ENCODE results near the gene NPR1.

NPR1 gene

GRCh38 chr1:153679337-153680119 is 1.0 kb downstream of the NPR1 start:
- Histone ChIP-seq H3K14ac (ENCODE audit: low read length in 2 of 2) (peak overlapping the region in 1 of 2 experiments; percentile 61), H3K4ac (ENCODE audit: low read depth in 1 of 2, low read length in 2 of 2) (peak overlapping the region; percentile 29 to 42), H3K36me3 (ENCODE audit: control insufficient read depth in 1 of 2, insufficient read depth in 2 of 2, low read depth in 1 of 2, low read length in 2 of 2) (peaks cover 6 to 15% of the 10 kb centered on the region in 2 experiments), H3K18ac (ENCODE audit: low read depth in 1 of 2, low read length in 2 of 2) (peak overlapping the region in 1 of 2 experiments; percentile 32), H2BK15ac (ENCODE audit: low read depth, poor library complexity, severe bottlenecking) (no peak overlapping the region), H3K4me2 (ENCODE audit: low read length, poor library complexity, severe bottlenecking) (peak overlapping the region; percentile 86), H3K27me3 (ENCODE audit: control insufficient read depth in 1 of 2, insufficient read depth in 1 of 2, low read length in 2 of 2) (peaks cover 7 to 43% of the 10 kb centered on the region in 2 experiments), H3K23ac (ENCODE audit: low read length in 2 of 2) (peak overlapping the region in 1 of 2 experiments; percentile 97), H3K9me3 (ENCODE audit: control insufficient read depth, low read length) (no peaks in the 10 kb centered on the region), H2BK120ac (ENCODE audit: low read depth, low read length) (no peak overlapping the region), H2BK12ac (ENCODE audit: low read length in 2 of 2) (peak overlapping the region in 1 of 2 experiments; percentile 71), H3K4me1 (ENCODE audit: control insufficient read depth, insufficient read depth, low read depth, low read length) (peaks cover 20% of the 10 kb centered on the region), H3K9ac (ENCODE audit: low read length) (peak overlapping the region; percentile 76), H4K91ac (ENCODE audit: low read length) (peak overlapping the region; percentile 41), H2AK5ac (ENCODE audit: low read length, severe bottlenecking) (no peak overlapping the region), H3K27ac (ENCODE audit: low read length, poor library complexity, severe bottlenecking) (no peak overlapping the region), H3K4me3 (ENCODE audit: insufficient read depth in 1 of 2, low read depth in 1 of 2, low read length in 2 of 2) (peak overlapping the region; percentile 48 to 80), H3K79me1 (replicated peaks; ENCODE audit: low read length, poor library complexity, severe bottlenecking) (no peaks in the 10 kb centered on the region), H2AFZ (ENCODE audit: low read depth, low read length) (peak overlapping the region; percentile 46), H4K8ac (ENCODE audit: low read length) (no peak overlapping the region), H2BK5ac (ENCODE audit: low read depth, low read length, poor library complexity, severe bottlenecking) (no peak overlapping the region)
- WGBS: 2% methylated on average over 67 of the region's 73 CpGs
- peak; percentile 27 for DNase-seq

GRCh38 chr1:153680120-153680403 is 1.6 kb downstream of the NPR1 start:
- Histone ChIP-seq H2BK120ac (ENCODE audit: low read depth, low read length) (no peak overlapping the region), H3K36me3 (ENCODE audit: control insufficient read depth in 1 of 2, insufficient read depth in 2 of 2, low read depth in 1 of 2, low read length in 2 of 2) (peaks cover 6 to 16% of the 10 kb centered on the region in 2 experiments)

GRCh38 chr1:153682730-153683129 is 4.2 kb downstream of the NPR1 start:
- H3K4me3 ChIP-seq (ENCODE audit: insufficient read depth in 1 of 2, low read depth in 1 of 2, low read length in 2 of 2): no peak overlapping the region
- no peak overlapping the region for H2BK12ac ChIP-seq (ENCODE audit: low read length in 2 of 2)
- no peak overlapping the region for H3K14ac ChIP-seq (ENCODE audit: low read length in 2 of 2)
- H3K4me2 ChIP-seq (ENCODE audit: low read length, poor library complexity, severe bottlenecking): no peak overlapping the region
- H2BK15ac ChIP-seq (ENCODE audit: low read depth, poor library complexity, severe bottlenecking): no peak overlapping the region
- H2AK5ac ChIP-seq (ENCODE audit: low read length, severe bottlenecking): no peak overlapping the region
- no peak overlapping the region for H3K23ac ChIP-seq (ENCODE audit: low read length in 2 of 2)
- peaks cover 20% of the 10 kb centered on the region for H3K4me1 ChIP-seq (ENCODE audit: control insufficient read depth, insufficient read depth, low read depth, low read length)
- H3K4ac ChIP-seq (ENCODE audit: low read depth in 1 of 2, low read length in 2 of 2): no peak overlapping the region
- H4K8ac ChIP-seq (ENCODE audit: low read length): no peak overlapping the region
- DNase-seq: no peak
- H3K27me3 ChIP-seq (ENCODE audit: control insufficient read depth in 1 of 2, insufficient read depth in 1 of 2, low read length in 2 of 2): peaks cover 7 to 55% of the 10 kb centered on the region in 2 experiments
- WGBS: 79% methylated on average over 5 of the region's 7 CpGs
- peaks cover 6 to 35% of the 10 kb centered on the region in 2 experiments for H3K36me3 ChIP-seq (ENCODE audit: control insufficient read depth in 1 of 2, insufficient read depth in 2 of 2, low read depth in 1 of 2, low read length in 2 of 2)
- no peaks in the 10 kb centered on the region for H3K9me3 ChIP-seq (ENCODE audit: control insufficient read depth, low read length)
- no peak overlapping the region for H4K91ac ChIP-seq (ENCODE audit: low read length)
- no peak overlapping the region for H2BK120ac ChIP-seq (ENCODE audit: low read depth, low read length)
- H3K18ac ChIP-seq (ENCODE audit: low read depth in 1 of 2, low read length in 2 of 2): no peak overlapping the region
- H3K27ac ChIP-seq (ENCODE audit: low read length, poor library complexity, severe bottlenecking): no peak overlapping the region
- H3K79me1 ChIP-seq (replicated peaks; ENCODE audit: low read length, poor library complexity, severe bottlenecking): no peaks in the 10 kb centered on the region
- no peak overlapping the region for H2BK5ac ChIP-seq (ENCODE audit: low read depth, low read length, poor library complexity, severe bottlenecking)
- H2AFZ ChIP-seq (ENCODE audit: low read depth, low read length): no peak overlapping the region
- H3K9ac ChIP-seq (ENCODE audit: low read length): no peak overlapping the region

More at GRCh38 chr1:153680120-153680403, 1.6 kb downstream of the NPR1 start:
- Histone ChIP-seq H2BK12ac (ENCODE audit: low read length in 2 of 2) (no peak overlapping the region), H2BK5ac (ENCODE audit: low read depth, low read length, poor library complexity, severe bottlenecking) (no peak overlapping the region), H3K27ac (ENCODE audit: low read length, poor library complexity, severe bottlenecking) (no peak overlapping the region), H2AFZ (ENCODE audit: low read depth, low read length) (no peak overlapping the region), H4K8ac (ENCODE audit: low read length) (no peak overlapping the region), H3K79me1 (replicated peaks; ENCODE audit: low read length, poor library complexity, severe bottlenecking) (no peaks in the 10 kb centered on the region), H2BK15ac (ENCODE audit: low read depth, poor library complexity, severe bottlenecking) (no peak overlapping the region), H3K27me3 (ENCODE audit: control insufficient read depth in 1 of 2, insufficient read depth in 1 of 2, low read length in 2 of 2) (peaks cover 7 to 43% of the 10 kb centered on the region in 2 experiments), H4K91ac (ENCODE audit: low read length) (no peak overlapping the region), H3K9ac (ENCODE audit: low read length) (peak overlapping the region; percentile 76), H3K14ac (ENCODE audit: low read length in 2 of 2) (no peak overlapping the region), H3K4me1 (ENCODE audit: control insufficient read depth, insufficient read depth, low read depth, low read length) (peaks cover 20% of the 10 kb centered on the region), H3K9me3 (ENCODE audit: control insufficient read depth, low read length) (no peaks in the 10 kb centered on the region), H3K4ac (ENCODE audit: low read depth in 1 of 2, low read length in 2 of 2) (no peak overlapping the region), H3K4me2 (ENCODE audit: low read length, poor library complexity, severe bottlenecking) (no peak overlapping the region), H3K4me3 (ENCODE audit: insufficient read depth in 1 of 2, low read depth in 1 of 2, low read length in 2 of 2) (peak overlapping the region in 1 of 2 experiments; percentile 80), H3K18ac (ENCODE audit: low read depth in 1 of 2, low read length in 2 of 2) (no peak overlapping the region), H2AK5ac (ENCODE audit: low read length, severe bottlenecking) (no peak overlapping the region), H3K23ac (ENCODE audit: low read length in 2 of 2) (no peak overlapping the region)
- DNase-seq: no peak
- WGBS: 10% methylated on average over 10 of the region's 10 CpGs

DNA sequence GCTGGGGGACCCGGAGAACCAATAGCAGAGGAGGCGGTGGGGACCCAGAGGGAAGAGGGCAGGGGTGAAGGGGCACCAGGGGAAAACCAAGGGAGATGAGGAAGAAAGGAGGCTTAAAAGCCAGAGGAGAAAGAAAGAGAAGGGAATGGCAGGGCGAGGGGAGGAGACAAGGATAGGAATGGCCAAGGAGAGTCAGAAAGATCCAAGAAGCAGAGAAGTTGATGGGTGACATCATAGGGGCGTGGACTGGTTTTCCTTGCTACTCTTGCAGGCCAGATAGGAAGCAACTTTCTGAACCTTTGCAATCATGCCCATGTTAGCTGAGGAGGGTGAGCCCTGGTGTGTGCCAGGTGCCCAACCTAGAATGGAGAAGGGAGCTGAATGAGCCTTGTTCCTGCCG is 5.4 kb downstream of the NPR1 start:
- H3K9me3 ChIP-seq (ENCODE audit: control insufficient read depth, low read length): no peaks in the 10 kb centered on the region
- H2BK15ac ChIP-seq (ENCODE audit: low read depth, poor library complexity, severe bottlenecking): no peak overlapping the region
- no peak overlapping the region for H3K27ac ChIP-seq (ENCODE audit: low read length, poor library complexity, severe bottlenecking)
- DNase-seq: no peak
- H3K4me2 ChIP-seq (ENCODE audit: low read length, poor library complexity, severe bottlenecking): no peak overlapping the region
- 83% methylated on average over 5 of the region's 5 CpGs for WGBS
- H2AFZ ChIP-seq (ENCODE audit: low read depth, low read length): no peak overlapping the region
- no peak overlapping the region for H2AK5ac ChIP-seq (ENCODE audit: low read length, severe bottlenecking)
- H2BK5ac ChIP-seq (ENCODE audit: low read depth, low read length, poor library complexity, severe bottlenecking): no peak overlapping the region
- H2BK120ac ChIP-seq (ENCODE audit: low read depth, low read length): no peak overlapping the region
- no peak overlapping the region for H3K18ac ChIP-seq (ENCODE audit: low read depth in 1 of 2, low read length in 2 of 2)
- no peak overlapping the region for H2BK12ac ChIP-seq (ENCODE audit: low read length in 2 of 2)
- H3K9ac ChIP-seq (ENCODE audit: low read length): no peak overlapping the region
- H3K4me1 ChIP-seq (ENCODE audit: control insufficient read depth, insufficient read depth, low read depth, low read length): peaks cover 12% of the 10 kb centered on the region
- H4K8ac ChIP-seq (ENCODE audit: low read length): no peak overlapping the region
- no peak overlapping the region for H3K14ac ChIP-seq (ENCODE audit: low read length in 2 of 2)
- H3K23ac ChIP-seq (ENCODE audit: low read length in 2 of 2): no peak overlapping the region
- H3K4ac ChIP-seq (ENCODE audit: low read depth in 1 of 2, low read length in 2 of 2): no peak overlapping the region
- no peak overlapping the region for H4K91ac ChIP-seq (ENCODE audit: low read length)
- H3K27me3 ChIP-seq (ENCODE audit: control insufficient read depth in 1 of 2, insufficient read depth in 1 of 2, low read length in 2 of 2): peaks cover 7 to 45% of the 10 kb centered on the region in 2 experiments
- no peak overlapping the region for H3K4me3 ChIP-seq (ENCODE audit: insufficient read depth in 1 of 2, low read depth in 1 of 2, low read length in 2 of 2)
- H3K79me1 ChIP-seq (replicated peaks; ENCODE audit: low read length, poor library complexity, severe bottlenecking): no peaks in the 10 kb centered on the region
- H3K36me3 ChIP-seq (ENCODE audit: control insufficient read depth in 1 of 2, insufficient read depth in 2 of 2, low read depth in 1 of 2, low read length in 2 of 2): peaks cover 6 to 45% of the 10 kb centered on the region in 2 experiments
